COR-L47 (cell line): Measurements from ENCODE around the gene BRCC3.

ENCODE experiments used
- DNase-seq: peaks from one replicate; lab custom pipeline; 2025; lab: John Stamatoyannopoulos, UW

BRCC3 gene

DNA sequence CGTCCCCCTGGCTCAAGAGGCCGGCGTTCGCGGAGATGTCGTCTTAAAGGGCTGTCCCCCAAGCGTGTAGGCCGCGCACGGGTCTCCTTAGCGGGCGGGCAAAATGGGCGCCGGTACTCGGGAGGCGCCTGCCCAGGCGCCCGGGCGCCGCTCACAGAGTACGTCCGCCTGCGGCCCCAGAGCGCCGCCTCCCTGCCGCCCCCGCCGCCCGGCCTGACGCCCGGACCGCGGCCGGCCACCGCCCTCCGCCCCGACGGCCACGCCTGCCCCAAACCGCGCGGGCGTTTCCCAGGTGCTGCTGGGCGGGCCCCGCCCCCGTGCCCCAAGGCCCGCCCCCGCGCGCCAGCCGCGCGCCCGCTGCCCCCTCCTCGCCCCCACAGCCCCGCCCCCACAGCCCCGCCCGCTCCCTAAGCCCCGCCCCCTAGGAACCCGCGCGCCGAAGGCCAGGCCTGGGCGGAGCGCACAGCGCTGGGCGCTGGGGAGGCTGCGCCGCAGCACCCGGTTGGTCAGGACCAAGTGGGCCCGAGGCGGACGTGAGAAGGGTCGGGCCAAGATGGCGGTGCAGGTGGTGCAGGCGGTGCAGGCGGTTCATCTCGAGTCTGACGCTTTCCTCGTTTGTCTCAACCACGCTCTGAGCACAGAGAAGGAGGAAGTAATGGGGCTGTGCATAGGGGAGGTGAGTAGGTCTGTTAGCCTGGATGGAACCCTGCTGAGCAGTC, at the start of gene BRCC3, which contains the start of the genes CMC4 and MTCP1:
TSS of gene BRCC3 (plus strand) at position 534 of the 719 bp plus-strand sequence. CDS start at position 554, 20 bp downstream.
TSS of gene CMC4 (minus strand) at position 162 of the 719 bp plus-strand sequence. CDS start 7,113 bp downstream, outside the sequence.
TSS of gene MTCP1 (minus strand) at position 162 of the 719 bp plus-strand sequence. CDS start 5,126 bp downstream, outside the sequence.
- peak; percentile 78 for DNase-seq

DNA sequence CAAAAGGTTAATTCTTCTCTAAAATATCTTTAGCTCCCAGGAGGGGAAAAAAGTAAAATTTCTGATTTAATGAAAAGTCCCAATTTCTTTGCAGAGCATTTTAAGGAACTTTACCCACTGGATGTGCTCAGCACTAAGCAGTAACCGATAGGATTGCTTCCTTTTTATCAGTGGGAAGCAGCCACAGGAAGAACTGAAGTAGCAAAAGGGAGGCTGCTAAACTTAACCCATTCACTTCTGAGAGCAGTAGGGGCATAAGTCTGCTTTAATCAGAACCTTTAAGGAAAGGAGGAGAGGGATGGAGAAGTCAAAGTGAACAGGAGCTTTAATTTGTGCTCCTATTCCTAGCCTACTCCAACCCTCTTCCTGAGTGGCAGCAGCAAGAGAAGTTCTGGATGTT, 48.7 kb upstream of the BRCC3 start, which contains the start of gene F8:
TSS of gene F8 (minus strand) at position 139 of the 400 bp plus-strand sequence. CDS start 171 bp downstream, outside the sequence.
- no peak for DNase-seq

DNA sequence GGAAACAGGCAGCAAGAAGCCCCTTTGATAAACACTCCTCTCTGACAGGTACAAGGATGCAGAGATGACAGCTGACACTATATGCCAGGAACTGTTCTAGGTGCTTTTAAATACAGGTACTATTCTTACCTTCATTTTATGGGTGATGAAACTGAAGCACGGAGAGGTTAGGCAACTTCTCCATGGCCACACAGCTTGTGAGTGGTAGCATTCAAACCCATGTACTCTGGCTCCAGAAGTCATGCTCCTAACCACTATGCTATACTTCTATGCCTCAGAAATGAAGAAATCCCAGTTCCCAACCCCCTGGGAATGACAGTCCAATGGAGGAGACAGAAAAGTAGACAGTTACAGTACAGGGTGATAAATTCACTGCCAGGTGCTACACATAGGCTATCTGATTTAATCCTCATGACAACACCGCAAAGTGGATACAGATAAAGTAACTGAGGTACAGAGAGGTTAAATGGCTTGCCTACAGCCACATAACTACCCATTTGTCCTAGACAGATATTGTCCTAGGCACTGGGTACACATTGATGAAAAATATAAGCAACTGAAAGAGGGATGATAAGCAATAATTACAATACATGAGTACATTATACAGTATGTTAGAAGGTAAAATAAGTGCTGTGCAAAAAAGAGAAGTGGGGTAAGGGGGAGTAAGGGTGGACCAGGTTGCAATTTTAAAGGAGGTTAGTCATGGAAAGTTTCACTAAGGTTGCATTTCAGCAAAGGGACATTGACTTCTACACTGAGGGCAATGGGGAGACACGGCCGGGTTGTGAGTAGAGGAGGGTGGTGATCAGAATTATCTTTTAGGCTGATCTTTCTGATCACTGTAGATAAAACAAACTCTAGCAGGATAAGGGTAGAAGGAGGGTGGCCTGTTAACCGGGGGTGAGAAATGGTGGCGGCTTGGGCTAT, 47.1 kb upstream of the BRCC3 start:
- DNase-seq, result no peak

DNA sequence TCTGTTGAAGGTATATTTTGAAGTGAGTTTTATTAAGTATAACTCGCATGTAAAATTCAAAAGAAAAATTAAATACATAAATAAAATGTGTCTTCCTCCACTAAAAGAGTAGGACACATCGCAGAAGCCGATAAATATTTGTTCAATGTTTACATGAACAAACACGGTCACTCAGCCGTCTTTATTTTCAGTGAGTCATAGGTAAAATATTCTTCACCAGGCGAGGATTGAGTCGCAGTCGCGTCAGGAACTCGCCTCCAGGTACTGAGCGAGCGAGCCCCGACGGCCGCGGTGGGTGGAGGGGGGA, 44.9 kb upstream of the BRCC3 start:
- no peak for DNase-seq

DNA sequence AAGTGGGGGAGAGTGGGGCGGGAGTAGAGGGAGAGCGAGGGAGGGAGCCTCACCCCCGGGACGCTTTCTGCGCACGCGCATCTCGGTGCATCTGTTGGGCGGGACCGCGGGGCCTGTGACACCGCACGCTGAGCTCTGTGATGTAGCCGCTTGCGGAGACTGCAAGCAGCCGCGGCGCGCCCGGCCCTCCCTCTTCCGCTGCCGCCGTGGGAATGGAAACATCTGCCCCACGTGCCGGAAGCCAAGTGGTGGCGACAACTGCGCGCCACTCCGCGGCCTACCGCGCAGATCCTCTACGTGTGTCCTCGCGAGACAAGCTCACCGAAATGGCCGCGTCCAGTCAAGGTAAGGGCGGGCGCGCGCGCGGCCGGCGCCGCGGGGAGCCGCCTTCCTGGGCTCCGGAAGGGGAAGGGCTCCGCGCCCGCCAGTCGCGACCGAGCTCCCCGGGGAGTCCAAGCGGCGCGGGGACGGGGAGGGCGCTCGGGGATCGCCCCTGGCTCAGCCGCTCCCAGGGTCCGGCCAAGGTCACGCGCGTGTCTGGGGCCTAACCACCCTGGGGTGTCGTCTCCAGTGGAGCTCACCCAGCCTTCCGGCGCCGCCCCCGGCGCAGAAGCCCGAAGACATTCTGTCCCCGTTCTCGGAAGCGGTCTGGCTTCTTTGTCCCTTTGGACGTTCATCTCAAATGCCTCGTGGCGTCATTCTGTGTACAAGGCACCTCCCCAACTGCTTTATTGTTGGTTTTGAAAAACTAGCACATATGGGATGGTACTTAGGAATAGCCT, 44.4 kb upstream of the BRCC3 start, which contains the start of gene FUNDC2:
TSS of gene FUNDC2 (plus strand) at position 118 of the 782 bp plus-strand sequence. CDS start at position 213, 95 bp downstream.
- peak; percentile 90 for DNase-seq

DNA sequence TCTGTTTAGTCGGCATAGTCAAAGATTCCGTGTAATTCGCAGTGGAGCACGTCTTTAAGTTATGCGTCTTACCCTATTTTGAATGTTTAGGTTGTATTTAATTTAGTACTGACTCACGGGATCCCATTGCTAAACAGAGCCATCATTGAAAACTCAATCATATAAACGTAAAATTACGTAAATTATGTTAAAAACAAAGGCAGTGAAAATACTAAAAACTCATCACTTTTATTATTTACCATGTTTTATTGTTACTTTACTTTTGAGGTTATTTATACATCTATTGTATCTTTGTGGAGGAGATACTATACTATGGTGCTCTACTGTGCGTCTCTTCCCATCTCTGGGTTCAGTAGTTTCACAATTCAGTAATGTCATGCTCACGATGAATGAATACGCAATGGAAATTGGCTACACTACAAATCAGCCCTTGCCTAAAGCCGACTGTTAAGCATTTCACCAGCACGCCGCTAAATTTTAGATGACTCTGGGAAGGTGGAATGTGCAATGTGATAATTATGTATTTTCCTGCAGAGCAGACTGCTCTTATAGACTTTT, 43.7 kb upstream of the BRCC3 start:
- peak; percentile 19 for DNase-seq

DNA sequence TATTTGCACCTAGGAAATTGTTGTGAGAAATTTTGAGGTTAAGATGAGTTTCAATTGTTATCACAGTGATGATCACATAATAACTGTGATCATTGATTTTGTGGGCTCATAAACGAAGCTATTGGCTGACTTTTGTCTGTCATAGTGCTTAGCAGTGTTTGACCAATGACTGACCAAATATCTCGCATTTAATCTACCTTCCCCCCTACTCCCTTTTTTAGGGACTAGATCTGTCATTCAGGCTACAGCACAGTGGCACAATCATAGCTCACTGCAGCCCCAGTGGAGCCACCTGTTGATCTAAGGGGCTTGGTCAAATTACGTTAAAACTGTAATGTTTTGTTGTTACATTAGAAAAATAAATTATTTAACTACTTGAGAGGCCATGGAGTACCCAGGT, 43.2 kb upstream of the BRCC3 start:
- DNase-seq, result peak; percentile 34

DNA sequence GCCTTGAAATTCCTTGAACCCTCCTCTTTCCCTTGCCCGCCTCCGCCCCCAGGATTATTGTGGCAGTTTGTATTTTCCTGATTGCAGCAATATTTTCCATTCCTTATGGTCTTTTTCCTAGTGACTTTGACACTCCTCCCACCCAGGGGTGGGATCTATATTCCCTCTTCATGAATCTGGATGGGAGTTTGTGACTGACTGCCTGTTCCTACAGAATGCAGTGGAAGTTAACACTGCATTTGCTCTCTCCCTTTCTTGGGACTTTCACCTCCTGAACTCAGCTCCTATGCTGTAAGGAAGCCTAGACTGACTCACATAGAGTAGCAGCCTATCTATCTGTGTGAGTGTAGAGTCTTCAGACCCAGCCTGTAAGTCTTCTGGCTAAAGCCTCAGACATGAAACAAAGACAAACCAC, 42.4 kb upstream of the BRCC3 start:
- DNase-seq, result no peak

DNA sequence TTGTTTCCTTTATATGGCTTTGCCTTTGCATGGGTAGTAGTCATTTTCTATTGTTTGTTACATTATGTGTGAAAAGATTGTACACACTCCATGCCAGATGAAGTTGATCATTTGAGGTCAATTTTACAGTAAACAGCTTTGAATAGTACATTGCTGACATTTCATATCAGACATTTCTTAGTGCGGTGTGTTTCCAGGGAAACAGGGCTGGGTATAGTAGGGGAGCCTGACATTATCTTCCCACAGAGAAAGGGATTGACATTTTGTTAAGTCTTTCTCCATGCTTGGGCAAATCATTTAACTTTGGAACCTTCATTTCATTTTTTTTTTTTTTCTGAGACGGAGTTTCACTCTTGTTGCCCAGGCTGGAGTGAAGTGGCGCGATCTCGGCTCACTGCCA, 39.7 kb upstream of the BRCC3 start:
- no peak for DNase-seq

DNA sequence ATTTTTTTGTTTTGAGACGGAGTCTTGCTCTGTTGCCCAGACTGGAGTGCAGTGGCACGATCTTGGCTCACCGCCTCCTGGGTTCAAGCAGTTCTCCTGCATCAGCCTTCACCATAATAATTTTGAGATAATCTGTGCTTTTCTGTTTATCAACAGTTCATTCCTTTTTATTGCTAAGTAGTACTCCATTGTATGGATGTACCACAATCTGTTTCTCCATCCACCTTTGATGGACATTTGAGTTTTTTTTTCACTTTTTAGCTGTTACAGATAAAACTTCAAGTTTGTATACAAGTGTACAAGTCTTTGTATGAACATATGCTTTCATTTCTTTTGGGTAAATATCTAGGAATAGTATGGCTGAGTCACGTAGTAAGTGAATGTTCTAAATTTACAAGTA, 35.6 kb upstream of the BRCC3 start:
- no peak for DNase-seq

DNA sequence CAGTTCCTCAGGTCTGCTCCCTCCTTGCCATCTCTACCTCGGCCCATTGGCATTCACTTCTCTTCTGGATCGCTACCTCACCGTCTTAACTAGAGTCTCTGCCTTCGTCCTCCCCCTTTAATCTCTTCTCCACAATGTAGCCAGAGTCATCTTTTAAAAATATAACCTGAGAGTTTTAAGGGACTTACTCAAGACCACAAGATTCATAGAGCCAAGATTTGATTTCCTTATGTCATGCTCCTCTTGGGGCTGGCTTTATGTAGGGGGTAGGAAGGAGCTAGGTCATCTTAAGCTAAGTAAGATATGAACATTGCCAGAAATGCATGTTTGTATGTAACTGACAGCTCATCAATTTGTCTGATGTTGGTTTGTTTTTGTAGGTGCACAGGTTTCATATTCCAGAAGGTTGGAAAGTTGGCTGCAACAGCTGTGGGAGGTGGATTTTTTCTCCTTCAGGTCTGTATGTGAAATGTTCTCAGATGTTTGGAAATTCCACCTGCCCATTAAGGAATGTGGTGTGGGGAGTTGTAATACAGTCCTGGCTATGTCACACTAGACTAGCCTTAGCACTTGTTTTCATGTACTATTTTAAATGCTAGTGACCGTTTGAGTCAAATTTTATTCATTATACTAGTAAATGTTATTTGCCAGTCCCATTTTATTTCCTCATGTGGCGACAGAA, 25.0 kb upstream of the BRCC3 start:
- no peak for DNase-seq

DNA sequence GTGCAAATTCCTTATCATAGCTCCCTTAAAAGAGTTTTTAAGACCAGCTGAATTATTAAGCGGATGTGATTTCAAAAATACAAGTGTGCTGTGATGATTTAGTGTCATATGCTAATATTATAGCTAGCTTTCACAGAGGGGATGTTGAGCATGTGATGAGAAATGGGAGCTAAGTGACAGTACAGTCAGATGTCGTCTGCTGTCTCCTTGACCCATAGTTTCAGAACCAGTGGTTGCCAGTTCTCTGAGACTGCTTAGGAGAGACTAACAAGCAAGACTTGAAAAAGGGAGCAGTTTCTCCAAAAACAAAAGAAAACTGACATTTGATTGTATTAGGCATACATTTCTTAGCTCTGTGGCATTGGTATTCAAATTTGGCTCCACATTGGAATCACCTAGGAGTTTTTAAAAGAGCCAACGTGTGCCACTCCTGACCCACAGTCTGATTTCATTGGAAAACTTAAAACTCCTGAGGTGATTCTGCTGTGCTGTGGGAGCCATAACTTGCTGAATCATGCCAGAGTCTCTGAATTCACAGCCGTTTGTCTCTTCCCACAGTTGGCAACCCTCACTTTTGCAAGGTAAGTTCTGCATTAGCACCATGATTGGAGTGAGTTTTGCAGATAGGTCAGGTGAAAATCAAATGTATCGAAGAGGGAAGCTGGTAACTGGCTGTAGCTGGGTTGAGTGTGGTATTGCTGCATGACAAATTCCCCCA, 24.3 kb upstream of the BRCC3 start:
- no peak for DNase-seq

DNA sequence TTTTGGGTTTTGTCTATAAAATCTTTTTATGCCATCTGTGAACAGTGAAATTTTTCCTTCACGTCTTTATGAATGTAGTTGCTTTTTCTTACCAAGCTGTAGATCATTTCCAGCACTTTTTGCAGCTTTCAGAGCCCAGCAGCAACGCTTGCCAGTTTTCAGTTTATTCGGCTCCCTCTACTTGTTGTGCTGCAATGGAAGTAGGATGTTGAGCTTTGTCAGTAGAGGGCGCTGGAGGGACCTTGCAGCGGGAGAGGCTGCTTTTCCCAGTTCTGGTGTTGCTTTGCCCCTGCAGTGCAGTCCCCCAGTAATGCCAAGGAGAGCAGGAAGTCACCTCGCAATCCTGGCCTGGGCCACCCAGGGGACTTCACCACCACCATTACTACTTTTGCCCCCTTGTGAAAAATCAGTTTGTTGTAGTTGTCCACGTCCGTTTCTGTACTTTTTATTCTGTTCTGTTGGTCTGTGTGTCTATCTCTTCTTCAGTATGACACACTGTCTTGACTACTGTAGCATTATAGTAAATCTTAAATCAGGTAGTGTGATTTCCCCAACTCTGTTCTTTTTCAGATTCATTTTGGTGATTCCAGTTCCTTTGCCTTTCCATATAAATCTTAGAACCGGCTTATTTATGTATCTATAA, 22.2 kb upstream of the BRCC3 start:
- peak; percentile 35 for DNase-seq

DNA sequence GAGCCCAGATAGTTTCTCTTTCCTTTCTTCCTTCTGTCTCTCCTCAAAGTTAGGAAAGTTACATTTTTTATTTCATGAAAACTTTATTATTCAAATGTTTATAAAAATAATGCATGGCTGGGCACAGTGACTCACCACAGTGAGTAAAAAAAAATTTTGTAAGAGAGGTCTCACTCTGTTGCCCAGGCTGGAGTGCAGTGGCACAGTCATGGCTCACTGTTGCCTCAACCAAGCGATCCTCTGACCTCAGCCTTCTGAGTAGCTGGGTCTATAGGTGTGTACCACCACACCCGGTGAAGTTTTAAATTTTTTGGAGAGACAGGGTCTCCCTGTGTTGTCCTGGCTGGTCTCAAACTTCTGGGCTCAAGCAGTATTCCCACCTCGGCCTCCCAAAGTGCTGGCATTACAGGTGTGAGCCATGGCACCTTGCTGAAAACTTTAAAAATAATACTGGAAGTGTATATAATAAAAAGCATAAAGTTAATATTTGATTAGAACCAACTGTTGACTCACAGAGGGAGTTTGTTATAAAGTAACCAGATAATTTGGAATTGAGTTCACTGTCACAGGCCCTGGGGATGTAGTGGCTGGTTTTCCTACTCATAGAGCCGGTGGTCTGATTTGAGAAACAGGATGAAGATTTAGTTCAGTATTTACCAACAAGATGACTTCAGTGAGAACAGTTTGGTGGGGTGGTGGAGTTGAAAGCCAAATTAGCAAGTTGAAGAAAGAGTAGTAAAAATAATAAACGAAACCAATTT, 18.4 kb upstream of the BRCC3 start:
- DNase-seq, result no peak

DNA sequence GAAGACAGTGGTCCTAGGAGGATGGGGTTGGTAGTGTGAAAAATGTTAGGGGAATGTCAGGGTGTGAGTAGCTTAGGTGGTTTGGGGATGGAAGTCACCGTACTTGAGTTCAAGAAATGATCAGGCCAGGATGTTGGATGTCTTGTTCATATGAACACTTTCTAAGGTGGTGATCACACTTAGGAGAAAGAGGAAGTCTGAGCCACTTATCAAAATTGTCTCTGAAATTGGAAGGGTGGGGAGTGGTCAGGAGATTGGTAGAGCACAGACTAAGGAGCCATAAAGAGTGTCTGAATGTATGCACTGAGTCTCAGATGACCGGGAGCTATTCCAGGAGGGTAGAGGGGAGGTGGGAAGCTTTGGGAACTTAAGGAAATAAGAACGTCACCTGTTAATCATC, 17.7 kb upstream of the BRCC3 start:
- no peak for DNase-seq

DNA sequence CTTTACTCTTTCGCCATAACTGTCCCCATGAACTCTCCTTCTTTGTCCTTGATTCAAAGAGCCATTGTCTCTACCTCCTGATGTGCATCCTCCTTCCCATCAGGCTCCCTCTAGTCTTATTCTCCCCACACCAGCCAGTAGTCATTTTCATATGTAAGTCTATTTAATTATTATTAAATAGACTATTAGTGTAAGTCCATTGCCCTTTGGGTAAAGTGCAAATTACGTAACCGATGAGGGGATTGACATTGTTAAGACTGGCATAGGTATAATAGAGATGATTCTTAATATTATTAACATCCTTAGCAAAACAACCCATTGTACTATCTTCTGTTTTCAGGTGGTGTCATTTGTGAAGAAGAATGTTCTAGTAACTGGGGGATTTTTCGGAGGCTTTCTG, 17.1 kb upstream of the BRCC3 start:
- no peak for DNase-seq

DNA sequence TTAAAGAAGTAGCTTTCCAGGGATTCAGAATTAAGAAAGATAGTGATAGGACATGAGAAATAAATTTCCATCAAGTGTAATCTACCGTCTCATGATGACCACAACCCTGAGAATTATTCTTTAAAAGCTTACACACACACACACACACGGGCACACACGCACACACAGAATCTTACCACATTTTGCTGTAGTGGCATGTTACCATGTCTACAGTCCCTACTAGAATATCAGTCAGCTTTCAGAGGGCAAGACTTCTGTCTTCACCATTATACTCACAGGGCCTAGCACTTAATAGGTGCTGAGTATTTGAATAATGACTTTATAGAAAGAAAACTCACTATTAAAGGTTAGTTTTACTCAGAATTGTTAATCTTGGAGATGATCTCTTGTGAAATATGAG, 15.8 kb upstream of the BRCC3 start:
- no peak for DNase-seq

DNA sequence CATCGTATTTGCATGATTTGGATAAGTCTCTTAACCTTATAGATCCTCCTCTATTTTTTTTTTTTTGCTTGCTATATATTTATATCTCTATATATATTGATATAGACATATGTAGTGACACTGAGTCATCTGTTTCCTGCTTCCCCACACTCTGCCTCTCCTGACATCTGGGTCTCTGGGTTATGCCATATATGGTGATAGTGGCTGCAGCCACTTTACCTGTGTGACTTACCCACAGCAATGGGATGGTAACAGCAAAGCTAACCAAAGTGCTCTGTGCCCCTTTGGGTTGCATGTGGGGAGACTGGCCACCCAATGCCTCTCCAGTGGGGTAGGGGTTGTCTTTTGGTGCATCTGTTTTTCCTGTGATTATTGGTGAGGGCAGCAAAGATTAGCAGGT, 14.8 kb upstream of the BRCC3 start:
- no peak for DNase-seq
